Suprapubic skin (tissue), 4 donors: ENCODE data around the gene TPRA1. TPM values are rescaled to one million over a fixed set of nuclear protein-coding genes. Genes with fewer than 3 reads are reported as not detected.

ENCODE experiments used
- DNase-seq, 2 donors: peaks; one replicate each; pipeline ENCODE4 v3.0.0-alpha.2; 2019; ENCODE audit warnings: low spot score in 2 of 2
- H3K27ac ChIP-seq: fragments of 200-600 bp; sonication (generic); one replicate; pipeline ENCODE4 v1.5.1; 2019
- H3K27me3 ChIP-seq: fragments of 200-600 bp; sonication (generic); one replicate; pipeline ENCODE4 v1.5.1; 2019
- H3K36me3 ChIP-seq: fragments of 200-600 bp; sonication (generic); one replicate; pipeline ENCODE4 v1.5.1; 2019
- H3K4me1 ChIP-seq: fragments of 200-600 bp; sonication (generic); one replicate; pipeline ENCODE4 v1.5.1; 2019
- H3K4me3 ChIP-seq: fragments of 200-600 bp; sonication (generic); one replicate; pipeline ENCODE4 v1.5.1; 2019; ENCODE audit warnings: mild to moderate bottlenecking
- H3K9me3 ChIP-seq: fragments of 200-600 bp; sonication (generic); one replicate; pipeline ENCODE4 v1.5.1; 2019
- EP300 ChIP-seq: sonication (generic); formaldehyde crosslinking; IDR thresholded peaks from one replicate; pipeline ENCODE4 v1.6.1; 2017; ENCODE audit warnings: antibody characterized with exemption
- POLR2A ChIP-seq, 2 donors: fragments of 450-650 bp; IDR thresholded peaks; one replicate each; pipeline ENCODE4 v1.6.1; 2017; ENCODE audit warnings: antibody characterized with exemption in 2 of 2, mild to moderate bottlenecking in 2 of 2, moderate library complexity in 2 of 2
- POLR2AphosphoS5 ChIP-seq, 3 donors: sonication (generic); formaldehyde crosslinking; IDR thresholded peaks; one replicate each; pipeline ENCODE4 v1.6.1; 2017; ENCODE audit warnings: antibody characterized with exemption in 3 of 3
- WGBS: methylation state at CpG from one replicate; pipeline ENCODE4 v1.1.5; 2018; 5-methylcytosine and 5-hydroxymethylcytosine counted together
- total RNA-seq, 4 donors: library from RNA; depleted of rRNA; stranded (reverse); fragments of >200 nt; gene quantifications; one replicate each; pipeline ENCODE4 v1.1.0, GENCODE V29; 2016
- TF ChIP-seq, protein P1 (sequence below), 2 donors: fragments of 200-600 bp in 1 of 2; fragments of 450-650 bp in 1 of 2; sonication (generic) in 1 of 2; IDR thresholded peaks; one replicate each; pipeline ENCODE4 v1.5.1; 2016 to 2019; ENCODE audit warnings: antibody characterized with exemption in 2 of 2, mild to moderate bottlenecking in 1 of 2, moderate library complexity in 1 of 2

TPRA1 gene
- total RNA-seq, 4 donors from 2014 or later = 43.7 to 82.3 (median 64.3) TPM

DNA sequence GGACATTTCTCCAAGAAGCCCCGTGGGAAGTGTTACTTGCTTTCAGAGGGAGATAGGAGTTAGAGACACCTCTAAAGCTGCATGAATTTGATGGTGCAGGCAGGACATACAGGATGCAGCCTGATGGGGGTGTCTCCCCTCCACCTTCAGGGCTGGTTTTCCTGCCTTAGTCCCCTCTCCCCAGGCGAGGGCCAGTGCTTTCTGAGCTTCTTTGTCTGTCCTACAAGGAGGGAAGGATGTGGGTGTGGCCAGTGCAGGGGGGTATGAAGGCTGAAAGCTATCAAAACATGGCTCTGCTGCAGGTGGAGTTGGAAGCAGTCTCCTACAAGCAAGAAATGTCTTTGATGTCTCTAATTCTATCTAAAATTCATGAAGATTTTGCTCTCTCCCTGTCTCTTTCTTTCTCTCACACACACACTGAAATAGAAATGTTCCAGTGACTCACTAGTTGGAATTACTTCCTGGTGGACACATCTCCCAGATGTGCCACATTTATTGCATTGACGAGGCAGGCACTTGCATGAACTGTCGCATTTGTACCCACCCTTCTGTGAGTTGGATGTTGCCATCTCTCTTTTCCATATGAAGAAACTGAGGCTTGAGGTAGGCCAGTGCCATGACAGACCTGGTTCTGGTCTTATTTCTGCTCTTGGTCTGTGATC lies 24.5 kb upstream of the TPRA1 start:
- Histone ChIP-seq H3K27me3 (no peaks in the 10 kb centered on the region), H3K9me3 (no peaks in the 10 kb centered on the region), H3K4me3 (no peak overlapping the region), H3K36me3 (peaks cover 47% of the 10 kb centered on the region), H3K27ac (no peak overlapping the region), H3K4me1 (no peaks in the 10 kb centered on the region)
- 83% methylated on average over 4 of the region's 4 CpGs for WGBS
- TF ChIP-seq, protein P1, sequence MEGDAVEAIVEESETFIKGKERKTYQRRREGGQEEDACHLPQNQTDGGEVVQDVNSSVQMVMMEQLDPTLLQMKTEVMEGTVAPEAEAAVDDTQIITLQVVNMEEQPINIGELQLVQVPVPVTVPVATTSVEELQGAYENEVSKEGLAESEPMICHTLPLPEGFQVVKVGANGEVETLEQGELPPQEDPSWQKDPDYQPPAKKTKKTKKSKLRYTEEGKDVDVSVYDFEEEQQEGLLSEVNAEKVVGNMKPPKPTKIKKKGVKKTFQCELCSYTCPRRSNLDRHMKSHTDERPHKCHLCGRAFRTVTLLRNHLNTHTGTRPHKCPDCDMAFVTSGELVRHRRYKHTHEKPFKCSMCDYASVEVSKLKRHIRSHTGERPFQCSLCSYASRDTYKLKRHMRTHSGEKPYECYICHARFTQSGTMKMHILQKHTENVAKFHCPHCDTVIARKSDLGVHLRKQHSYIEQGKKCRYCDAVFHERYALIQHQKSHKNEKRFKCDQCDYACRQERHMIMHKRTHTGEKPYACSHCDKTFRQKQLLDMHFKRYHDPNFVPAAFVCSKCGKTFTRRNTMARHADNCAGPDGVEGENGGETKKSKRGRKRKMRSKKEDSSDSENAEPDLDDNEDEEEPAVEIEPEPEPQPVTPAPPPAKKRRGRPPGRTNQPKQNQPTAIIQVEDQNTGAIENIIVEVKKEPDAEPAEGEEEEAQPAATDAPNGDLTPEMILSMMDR (IDR thresholded peaks at IDR 0.05) = no peak
- TF ChIP-seq EP300 (no peak), POLR2A (IDR thresholded peaks at IDR 0.05) (no peak), POLR2AphosphoS5 (IDR thresholded peaks at IDR 0.05) (no peak)
- DNase-seq = no peak

GRCh38 chr3:127613406-127613805 lies 22.9 kb upstream of the TPRA1 start:
- H3K4me3 ChIP-seq = no peak overlapping the region
- TF ChIP-seq, protein P1 (IDR thresholded peaks at IDR 0.05) = no peak
- TF ChIP-seq POLR2A (IDR thresholded peaks at IDR 0.05) (no peak), EP300 (no peak), POLR2AphosphoS5 (IDR thresholded peaks at IDR 0.05) (no peak)
- no peaks in the 10 kb centered on the region for H3K4me1 ChIP-seq
- H3K27me3 ChIP-seq = no peaks in the 10 kb centered on the region
- H3K27ac ChIP-seq = no peak overlapping the region
- no peaks in the 10 kb centered on the region for H3K9me3 ChIP-seq
- no peak for DNase-seq
- H3K36me3 ChIP-seq = peaks cover 51% of the 10 kb centered on the region

GRCh38 chr3:127612966-127613365 lies 22.4 kb upstream of the TPRA1 start:
- H3K27ac ChIP-seq = no peak overlapping the region
- no peaks in the 10 kb centered on the region for H3K9me3 ChIP-seq
- H3K27me3 ChIP-seq = no peaks in the 10 kb centered on the region
- 71% methylated on average over 6 of the region's 6 CpGs for WGBS
- H3K4me1 ChIP-seq = no peaks in the 10 kb centered on the region
- H3K36me3 ChIP-seq = peaks cover 51% of the 10 kb centered on the region
- DNase-seq = no peak
- TF ChIP-seq POLR2A (IDR thresholded peaks at IDR 0.05) = no peak
- TF ChIP-seq, protein P1 (IDR thresholded peaks at IDR 0.05) = no peak
- no peak for TF ChIP-seq POLR2AphosphoS5 (IDR thresholded peaks at IDR 0.05)
- TF ChIP-seq EP300 = no peak
- H3K4me3 ChIP-seq = no peak overlapping the region

DNA sequence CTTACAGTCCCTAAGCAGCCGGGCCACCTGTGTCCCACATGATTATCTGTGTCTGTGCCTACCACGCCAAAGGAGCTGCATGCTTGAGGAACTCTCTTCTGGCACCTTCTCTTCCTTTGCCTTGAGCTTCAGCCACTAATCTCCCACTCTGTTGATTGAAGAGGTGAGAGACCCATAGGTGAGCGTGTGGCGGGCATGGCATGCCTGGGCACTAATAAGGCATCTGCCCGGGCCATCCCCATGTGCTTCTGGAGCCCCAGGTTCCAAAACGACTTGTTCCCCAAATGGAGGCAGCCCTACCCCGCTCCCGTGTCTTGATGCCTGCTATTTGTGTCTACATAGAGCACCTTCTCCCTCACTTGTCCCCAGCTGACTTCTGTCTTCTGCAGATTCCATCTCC lies 20.7 kb upstream of the TPRA1 start:
- 89% methylated on average over 8 of the region's 8 CpGs for WGBS
- H3K4me3 ChIP-seq = no peak overlapping the region
- TF ChIP-seq, protein P1 (IDR thresholded peaks at IDR 0.05) = no peak
- TF ChIP-seq POLR2AphosphoS5 (IDR thresholded peaks at IDR 0.05) = no peak
- no peak for TF ChIP-seq EP300
- no peaks in the 10 kb centered on the region for H3K27me3 ChIP-seq
- no peaks in the 10 kb centered on the region for H3K4me1 ChIP-seq
- peaks cover 51% of the 10 kb centered on the region for H3K36me3 ChIP-seq
- no peak overlapping the region for H3K27ac ChIP-seq
- DNase-seq = no peak
- no peaks in the 10 kb centered on the region for H3K9me3 ChIP-seq

DNA sequence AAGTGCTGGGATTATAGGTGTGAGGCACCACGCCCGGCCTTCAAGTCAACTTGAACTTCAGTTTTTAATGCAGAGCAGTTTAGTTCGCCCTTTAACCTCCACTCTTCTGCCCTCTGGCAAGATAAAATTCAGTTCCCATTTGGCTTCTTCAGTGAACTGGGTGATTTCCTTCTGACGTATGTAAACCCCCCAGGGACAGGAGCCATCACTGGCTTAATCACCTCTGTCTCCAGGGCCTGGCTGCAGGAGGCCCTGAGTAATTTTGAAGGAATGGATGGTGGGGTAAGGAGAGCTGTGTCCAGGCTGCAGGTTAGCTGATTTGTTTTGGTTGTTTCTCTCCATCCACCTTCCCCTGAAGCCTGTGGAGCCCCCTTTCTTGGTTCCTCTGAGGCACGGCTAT lies 19.6 kb upstream of the TPRA1 start:
- Histone ChIP-seq H3K27ac (no peak overlapping the region), H3K27me3 (no peaks in the 10 kb centered on the region), H3K36me3 (peaks cover 56% of the 10 kb centered on the region), H3K4me1 (no peaks in the 10 kb centered on the region), H3K4me3 (no peak overlapping the region), H3K9me3 (no peaks in the 10 kb centered on the region)
- WGBS = 82% methylated on average over 5 of the region's 5 CpGs
- DNase-seq = no peak
- TF ChIP-seq, protein P1 (IDR thresholded peaks at IDR 0.05) = no peak
- TF ChIP-seq EP300 (no peak), POLR2AphosphoS5 (IDR thresholded peaks at IDR 0.05) (no peak), POLR2A (IDR thresholded peaks at IDR 0.05) (no peak)
